ENCODE data around the gene KRTAP20-4.

Gene KRTAP20-4

DNA sequence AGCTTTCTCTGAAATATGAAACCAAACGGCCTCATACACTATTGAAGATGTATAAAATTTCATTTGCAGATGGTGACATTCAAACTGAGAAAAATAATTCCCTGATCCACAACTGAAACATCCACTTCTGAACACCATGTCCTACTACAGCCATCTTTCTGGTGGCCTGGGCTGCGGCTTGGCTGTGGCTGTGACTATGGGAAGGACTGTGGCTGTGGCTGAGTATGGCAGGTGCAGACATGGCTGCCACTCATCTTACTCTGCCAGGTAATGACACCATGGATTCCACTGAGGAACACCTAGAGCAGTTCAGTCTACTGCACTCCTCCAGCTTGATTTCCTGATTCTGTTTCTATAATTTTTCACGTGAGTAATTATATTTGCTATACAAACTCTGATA is at the start of gene KRTAP20-4:
TSS of gene KRTAP20-4 (plus strand) at position 106 of the 400 bp plus-strand sequence.
- TF ChIP-seq, protein P1, sequence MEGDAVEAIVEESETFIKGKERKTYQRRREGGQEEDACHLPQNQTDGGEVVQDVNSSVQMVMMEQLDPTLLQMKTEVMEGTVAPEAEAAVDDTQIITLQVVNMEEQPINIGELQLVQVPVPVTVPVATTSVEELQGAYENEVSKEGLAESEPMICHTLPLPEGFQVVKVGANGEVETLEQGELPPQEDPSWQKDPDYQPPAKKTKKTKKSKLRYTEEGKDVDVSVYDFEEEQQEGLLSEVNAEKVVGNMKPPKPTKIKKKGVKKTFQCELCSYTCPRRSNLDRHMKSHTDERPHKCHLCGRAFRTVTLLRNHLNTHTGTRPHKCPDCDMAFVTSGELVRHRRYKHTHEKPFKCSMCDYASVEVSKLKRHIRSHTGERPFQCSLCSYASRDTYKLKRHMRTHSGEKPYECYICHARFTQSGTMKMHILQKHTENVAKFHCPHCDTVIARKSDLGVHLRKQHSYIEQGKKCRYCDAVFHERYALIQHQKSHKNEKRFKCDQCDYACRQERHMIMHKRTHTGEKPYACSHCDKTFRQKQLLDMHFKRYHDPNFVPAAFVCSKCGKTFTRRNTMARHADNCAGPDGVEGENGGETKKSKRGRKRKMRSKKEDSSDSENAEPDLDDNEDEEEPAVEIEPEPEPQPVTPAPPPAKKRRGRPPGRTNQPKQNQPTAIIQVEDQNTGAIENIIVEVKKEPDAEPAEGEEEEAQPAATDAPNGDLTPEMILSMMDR (IDR thresholded peaks at IDR 0.05; ENCODE audit: unreplicated experiment in 3 of 3), result no peak
- no peaks in the 10 kb centered on the region for H3K9me3 Mint-ChIP-seq
- no peak within 1 kb of the TSS for H3K27ac Mint-ChIP-seq
- no peaks in the 10 kb centered on the region for H3K36me3 Mint-ChIP-seq (ENCODE audit: low read depth)
- H3K27me3 Mint-ChIP-seq (ENCODE audit: low read depth), result no peaks in the 10 kb centered on the region
- H3K4me3 Mint-ChIP-seq, result no peak within 1 kb of the TSS
- no peaks in the 10 kb centered on the region for H3K4me1 Mint-ChIP-seq

DNA sequence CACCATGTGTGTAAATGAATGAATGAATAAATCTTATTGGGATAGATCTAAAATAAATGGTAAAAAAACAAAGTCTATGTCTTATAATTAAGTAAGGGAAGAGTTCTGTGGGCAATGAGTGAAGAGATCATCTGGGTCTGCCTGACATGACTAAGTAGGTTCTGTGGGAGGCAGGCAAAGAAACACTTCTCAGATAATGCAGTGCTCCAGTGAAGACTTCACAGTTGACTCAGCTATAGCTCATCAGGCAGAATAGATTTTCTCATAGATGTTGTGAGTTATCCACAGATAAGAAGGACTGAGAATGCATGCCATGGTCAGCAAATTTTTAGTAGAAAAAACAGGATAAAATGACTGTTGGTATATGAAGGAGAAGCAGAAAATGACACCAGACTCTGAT is 42.7 kb upstream of the KRTAP20-4 start:
- TF ChIP-seq, protein P1 (IDR thresholded peaks at IDR 0.05; ENCODE audit: unreplicated experiment in 3 of 3), result no peak
- H3K4me1 Mint-ChIP-seq, result no peaks in the 10 kb centered on the region
- no peak overlapping the region for H3K27ac Mint-ChIP-seq
- H3K9me3 Mint-ChIP-seq, result no peaks in the 10 kb centered on the region
- no peak overlapping the region for H3K4me3 Mint-ChIP-seq
- H3K36me3 Mint-ChIP-seq (ENCODE audit: low read depth), result no peaks in the 10 kb centered on the region
- H3K27me3 Mint-ChIP-seq (ENCODE audit: low read depth), result no peaks in the 10 kb centered on the region

DNA sequence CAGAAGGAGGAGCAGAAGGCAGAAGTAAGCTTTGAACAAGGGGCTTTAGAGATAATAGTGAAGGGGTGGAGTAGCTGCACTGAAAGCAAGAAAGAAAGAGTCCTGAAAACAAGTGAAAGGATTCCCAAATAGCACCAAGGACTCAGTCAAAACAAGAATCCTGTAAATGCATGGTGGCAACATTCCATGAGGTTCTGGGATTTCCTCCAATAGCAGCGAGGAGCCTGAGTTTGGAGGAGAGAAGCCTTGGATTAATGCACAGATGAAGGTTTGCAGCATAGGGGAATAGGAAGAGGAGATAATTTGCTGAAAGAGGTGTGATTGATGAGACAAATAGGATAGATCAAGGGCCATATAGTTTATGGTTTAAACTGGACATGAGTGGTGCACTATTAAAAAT is 41.1 kb upstream of the KRTAP20-4 start:
- H3K27me3 Mint-ChIP-seq (ENCODE audit: low read depth), result no peaks in the 10 kb centered on the region
- TF ChIP-seq, protein P1 (IDR thresholded peaks at IDR 0.05; ENCODE audit: unreplicated experiment in 3 of 3), result no peak
- H3K4me3 Mint-ChIP-seq, result no peak overlapping the region
- no peaks in the 10 kb centered on the region for H3K4me1 Mint-ChIP-seq
- H3K36me3 Mint-ChIP-seq (ENCODE audit: low read depth), result no peaks in the 10 kb centered on the region
- H3K27ac Mint-ChIP-seq, result no peak overlapping the region
- H3K9me3 Mint-ChIP-seq, result no peaks in the 10 kb centered on the region

DNA sequence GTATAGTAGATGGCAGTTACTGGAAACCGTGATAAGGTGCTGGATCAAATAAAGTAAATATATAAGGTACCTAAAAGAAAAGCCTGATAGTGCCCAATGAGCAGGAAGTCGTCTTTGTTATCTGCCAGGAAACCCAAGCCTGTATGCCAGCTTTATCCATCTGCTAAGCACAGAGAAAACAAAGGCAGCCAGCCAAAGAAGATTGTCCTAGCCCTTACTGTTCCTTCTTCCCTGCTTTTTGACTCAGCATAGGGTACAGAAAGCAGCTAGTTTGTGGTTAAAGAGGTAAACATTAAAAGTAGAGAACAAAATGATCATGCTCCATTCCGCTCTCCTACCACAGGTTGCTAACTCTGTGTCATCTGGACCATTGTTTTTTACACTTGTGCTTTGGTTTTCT is 40.3 kb upstream of the KRTAP20-4 start:
- no peaks in the 10 kb centered on the region for H3K36me3 Mint-ChIP-seq (ENCODE audit: low read depth)
- no peaks in the 10 kb centered on the region for H3K4me1 Mint-ChIP-seq
- H3K27me3 Mint-ChIP-seq (ENCODE audit: low read depth), result no peaks in the 10 kb centered on the region
- no peaks in the 10 kb centered on the region for H3K9me3 Mint-ChIP-seq
- no peak overlapping the region for H3K4me3 Mint-ChIP-seq
- TF ChIP-seq, protein P1 (IDR thresholded peaks at IDR 0.05; ENCODE audit: unreplicated experiment in 3 of 3), result no peak
- no peak overlapping the region for H3K27ac Mint-ChIP-seq

DNA sequence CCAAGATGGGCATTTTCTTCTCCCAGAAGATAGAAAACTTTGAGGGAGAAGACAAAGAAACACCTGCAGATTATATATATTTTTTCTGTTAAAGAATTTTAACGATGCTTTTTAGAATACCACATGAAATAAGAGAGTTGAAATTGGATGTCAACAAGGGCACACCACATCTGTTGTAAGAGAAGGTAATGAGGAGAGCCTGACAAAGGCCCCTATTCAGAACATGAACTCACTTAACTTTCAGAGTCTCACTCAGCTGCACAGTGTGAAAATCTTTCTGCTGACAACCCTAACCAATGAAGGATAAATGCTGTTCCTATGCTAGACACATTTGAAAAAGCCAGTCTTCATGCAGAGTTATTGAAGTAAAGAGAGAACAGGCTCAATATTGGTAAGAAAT is 37.6 kb upstream of the KRTAP20-4 start:
- H3K4me3 Mint-ChIP-seq, result no peak overlapping the region
- no peaks in the 10 kb centered on the region for H3K36me3 Mint-ChIP-seq (ENCODE audit: low read depth)
- H3K27ac Mint-ChIP-seq, result no peak overlapping the region
- TF ChIP-seq, protein P1 (IDR thresholded peaks at IDR 0.05; ENCODE audit: unreplicated experiment in 3 of 3), result no peak
- no peaks in the 10 kb centered on the region for H3K9me3 Mint-ChIP-seq
- H3K4me1 Mint-ChIP-seq, result no peaks in the 10 kb centered on the region
- no peaks in the 10 kb centered on the region for H3K27me3 Mint-ChIP-seq (ENCODE audit: low read depth)

DNA sequence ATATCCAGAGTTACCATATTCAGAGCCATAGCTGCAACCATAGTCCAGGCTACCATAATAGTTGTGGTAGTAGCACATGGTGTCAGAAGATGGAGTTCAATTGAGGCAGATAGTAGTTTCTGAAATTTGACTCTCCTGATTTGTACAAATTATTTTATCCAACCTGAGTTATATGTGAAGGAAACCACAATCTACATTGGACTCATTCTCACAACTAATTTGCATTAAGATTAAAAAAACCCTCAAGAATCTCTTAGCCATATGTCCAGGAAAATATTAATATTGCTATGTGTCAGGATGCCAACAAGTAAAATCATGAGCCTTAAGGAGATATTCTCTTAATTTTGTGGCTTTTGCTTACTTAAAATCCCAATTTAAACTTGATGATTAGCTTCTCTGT is 30.1 kb upstream of the KRTAP20-4 start, which contains the start of gene KRTAP22-2:
TSS of gene KRTAP22-2 (minus strand) at position 101 of the 400 bp plus-strand sequence.
- Mint-ChIP-seq H3K27ac (no peak within 1 kb of the TSS), H3K27me3 (ENCODE audit: low read depth) (no peaks in the 10 kb centered on the region), H3K4me3 (no peak within 1 kb of the TSS), H3K9me3 (no peaks in the 10 kb centered on the region), H3K36me3 (ENCODE audit: low read depth) (no peaks in the 10 kb centered on the region), H3K4me1 (no peaks in the 10 kb centered on the region)
- TF ChIP-seq, protein P1 (IDR thresholded peaks at IDR 0.05; ENCODE audit: unreplicated experiment in 3 of 3), result no peak
